GM12865 (cell line): Measurements from ENCODE around the gene HPS4.

Source experiments
- DNase-seq: peaks from one replicate; pipeline ENCODE4 v3.0.0; 2010; ENCODE audit warnings: low read depth
- H3K4me3 ChIP-seq: 2 replicates; pipeline ENCODE4 v1.5.1; 2011; ENCODE audit warnings: mild to moderate bottlenecking, low read depth, low read length, control low read depth
- CTCF ChIP-seq: IDR thresholded peaks from 2 replicates; pipeline ENCODE4 v1.5.1; 2011; ENCODE audit warnings: low read length, control low read depth, low read depth, inconsistent platforms; ENCODE audit not compliant: insufficient read depth; ENCODE audit errors: missing control alignments

Gene HPS4

GRCh38 chr22:26524870-26525269, 41.3 kb upstream of the HPS4 start:
- TF ChIP-seq CTCF: no peak
- no peak for DNase-seq
- H3K4me3 ChIP-seq: no peak overlapping the region

DNA sequence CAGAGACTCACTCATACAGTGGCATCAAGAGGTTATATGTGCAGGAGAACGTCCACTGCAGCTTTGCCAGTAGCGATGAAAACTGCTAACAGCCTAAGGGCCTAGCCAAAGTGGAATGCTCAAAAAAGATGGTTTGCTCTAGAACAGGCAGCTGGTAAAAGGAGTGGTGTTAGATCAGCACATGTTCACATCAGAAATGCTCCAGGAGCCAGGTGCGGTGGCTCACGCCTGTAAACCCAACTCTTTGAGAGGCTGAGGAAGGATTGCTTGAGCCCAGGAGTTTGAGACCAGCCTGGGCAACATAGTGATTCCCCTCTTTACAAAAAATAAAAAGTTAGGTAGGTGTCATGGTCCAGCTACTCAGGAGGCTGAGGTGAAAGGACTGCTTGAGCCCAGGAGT, 39.0 kb upstream of the HPS4 start:
- no peak overlapping the region for H3K4me3 ChIP-seq
- no peak for DNase-seq
- TF ChIP-seq CTCF: no peak

GRCh38 chr22:26522012-26522411, 38.4 kb upstream of the HPS4 start:
- no peak overlapping the region for H3K4me3 ChIP-seq
- no peak for TF ChIP-seq CTCF
- DNase-seq: no peak

DNA sequence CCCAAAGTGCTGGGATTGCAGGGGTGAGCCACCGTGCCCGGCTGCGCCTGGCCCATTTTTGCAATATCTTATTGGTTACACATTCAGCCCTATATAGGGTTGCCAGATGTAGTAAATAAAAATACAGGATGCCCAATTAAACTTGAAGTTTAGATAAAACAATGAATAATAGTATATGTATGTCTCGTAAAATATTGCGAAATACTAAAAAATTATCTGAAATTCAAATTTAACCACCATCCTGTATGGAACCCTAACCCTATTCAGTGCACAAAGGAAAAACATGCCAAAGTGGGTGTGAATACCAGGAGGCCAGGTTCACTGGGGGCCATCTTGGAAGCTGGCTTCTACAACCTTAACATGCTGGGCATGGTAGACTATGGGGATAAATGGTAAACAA, 33.8 kb upstream of the HPS4 start:
- DNase-seq: no peak
- H3K4me3 ChIP-seq: no peak overlapping the region
- no peak for TF ChIP-seq CTCF

- DNase-seq: no peak
- H3K4me3 ChIP-seq: no peak overlapping the region
- TF ChIP-seq CTCF: no peak
These were observed 32.9 kb upstream of the HPS4 start for GRCh38 chr22:26516503-26516902.

GRCh38 chr22:26515931-26516330, 32.3 kb upstream of the HPS4 start:
- no peak for DNase-seq
- H3K4me3 ChIP-seq: no peak overlapping the region
- no peak for TF ChIP-seq CTCF

DNA sequence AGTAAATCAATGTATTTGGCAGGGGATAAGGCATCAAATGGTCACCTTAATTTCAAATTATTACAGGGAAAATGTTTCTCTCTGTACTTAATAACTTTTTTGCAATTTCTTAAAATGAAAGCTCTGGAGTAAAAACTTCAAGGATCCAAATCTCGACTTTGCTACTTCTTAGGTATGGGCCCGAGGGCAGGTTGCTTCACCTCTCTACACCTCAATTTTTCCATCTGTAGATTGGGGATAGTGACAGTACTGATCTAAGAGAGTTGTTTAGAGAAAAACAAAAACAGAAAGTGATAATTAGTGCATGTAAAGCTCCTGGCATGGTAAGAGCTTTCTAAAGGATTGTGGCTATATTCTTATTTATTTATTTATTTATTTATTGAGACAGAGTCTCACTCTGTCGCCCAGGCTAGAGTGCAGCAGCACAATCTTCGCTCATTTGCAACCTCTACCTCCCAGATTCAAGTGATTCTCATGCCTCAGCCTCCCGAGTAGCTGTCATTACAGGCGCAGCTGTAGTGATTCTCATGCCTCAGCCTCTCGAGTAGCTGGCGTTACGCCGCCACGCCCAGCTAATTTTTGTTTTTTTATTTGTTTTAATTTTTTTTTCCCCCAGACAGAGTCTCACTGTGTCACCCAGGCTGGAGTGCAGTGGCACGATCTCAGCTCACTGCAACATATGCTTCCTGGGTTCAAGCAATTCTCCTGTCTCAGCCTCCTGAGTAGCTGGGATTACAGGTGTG, 31.0 kb upstream of the HPS4 start:
- no peak for DNase-seq
- TF ChIP-seq CTCF: no peak
- H3K4me3 ChIP-seq: no peak overlapping the region
